DMS153 (cell line): ENCODE measurements around the gene FAM219B.

ENCODE experiments used
- DNase-seq: peaks from one replicate; lab custom pipeline; 2025; lab: John Stamatoyannopoulos, UW

Gene FAM219B

DNA sequence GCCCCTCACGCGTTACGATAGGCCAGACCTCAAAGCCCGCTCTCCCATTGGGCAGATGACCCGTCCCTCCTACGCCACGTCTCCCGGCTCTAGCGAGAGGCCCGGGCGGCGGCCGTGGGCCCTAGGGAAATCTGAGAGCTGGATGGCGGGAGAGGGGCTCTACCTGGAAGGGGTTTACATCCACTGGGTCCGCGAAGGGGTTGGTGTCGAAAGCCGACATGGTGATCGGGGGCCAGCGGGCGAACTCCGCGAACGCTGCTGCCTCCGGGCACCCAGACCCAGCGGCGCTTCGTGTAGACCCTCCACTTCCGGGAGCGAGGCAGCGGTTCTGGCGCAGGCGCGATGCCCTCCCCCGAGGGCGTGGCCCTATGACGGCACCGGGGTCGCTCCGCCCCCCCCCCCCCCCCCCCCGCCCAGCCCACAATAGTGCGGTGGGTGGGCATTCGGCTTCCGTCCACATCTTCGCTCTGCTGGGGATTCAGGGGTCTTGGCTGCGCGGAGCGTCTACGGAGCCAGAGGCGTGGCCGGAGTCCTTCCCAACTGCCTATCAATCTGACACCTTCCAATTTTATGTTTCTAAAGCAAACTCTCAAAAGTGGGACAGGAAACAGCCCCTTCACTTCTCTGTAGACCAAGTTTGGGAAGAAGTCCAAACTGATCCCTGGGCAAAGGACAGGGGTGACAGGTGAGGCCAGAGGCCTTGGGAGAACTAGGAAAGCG lies 33.5 kb downstream of the FAM219B start, which contains the start of gene SCAMP2:
TSS of gene SCAMP2 (minus strand) at position 330 of the 720 bp plus-strand sequence. CDS start at position 220, 110 bp downstream.
- DNase-seq: peak; percentile 42

GRCh38 chr15:74872702-74873035 lies 34.0 kb downstream of the FAM219B start:
- DNase-seq: no peak

DNA sequence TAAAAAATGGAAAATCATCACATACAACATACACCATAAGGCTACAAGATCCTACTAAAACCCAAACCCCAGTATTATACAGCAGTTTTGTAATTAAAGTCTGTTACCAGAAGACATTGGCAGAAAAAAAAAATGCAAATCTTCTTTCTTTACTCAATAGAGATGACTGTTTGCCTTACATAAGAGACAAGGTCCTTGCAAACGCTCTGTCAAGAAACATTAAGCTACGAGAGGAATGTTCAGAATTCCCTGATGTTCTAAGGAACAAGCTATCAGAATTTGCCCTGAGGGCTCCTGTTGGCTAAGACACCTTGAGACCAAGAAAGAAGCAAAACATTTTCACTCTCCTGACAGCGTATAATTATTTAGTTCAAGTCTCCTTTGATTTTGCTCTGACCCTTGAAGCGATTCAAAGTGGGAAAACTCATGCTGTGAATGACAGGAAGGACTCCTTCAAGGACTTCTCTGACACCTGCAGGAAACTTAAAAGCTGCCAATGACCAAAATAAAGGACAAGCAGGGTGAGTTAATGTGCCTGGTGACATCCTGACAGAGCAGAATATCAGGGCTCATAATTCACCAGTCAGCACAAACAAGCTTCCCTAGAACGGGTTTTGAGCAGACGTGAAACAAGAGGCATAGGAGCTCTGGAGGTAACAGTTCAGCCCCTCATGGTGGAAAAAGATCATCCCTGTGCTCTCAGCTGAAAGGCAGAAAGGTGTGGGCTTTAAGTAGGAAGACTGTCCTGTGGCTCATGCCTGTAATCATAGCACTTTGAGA lies 36.0 kb downstream of the FAM219B start:
- no peak for DNase-seq

DNA sequence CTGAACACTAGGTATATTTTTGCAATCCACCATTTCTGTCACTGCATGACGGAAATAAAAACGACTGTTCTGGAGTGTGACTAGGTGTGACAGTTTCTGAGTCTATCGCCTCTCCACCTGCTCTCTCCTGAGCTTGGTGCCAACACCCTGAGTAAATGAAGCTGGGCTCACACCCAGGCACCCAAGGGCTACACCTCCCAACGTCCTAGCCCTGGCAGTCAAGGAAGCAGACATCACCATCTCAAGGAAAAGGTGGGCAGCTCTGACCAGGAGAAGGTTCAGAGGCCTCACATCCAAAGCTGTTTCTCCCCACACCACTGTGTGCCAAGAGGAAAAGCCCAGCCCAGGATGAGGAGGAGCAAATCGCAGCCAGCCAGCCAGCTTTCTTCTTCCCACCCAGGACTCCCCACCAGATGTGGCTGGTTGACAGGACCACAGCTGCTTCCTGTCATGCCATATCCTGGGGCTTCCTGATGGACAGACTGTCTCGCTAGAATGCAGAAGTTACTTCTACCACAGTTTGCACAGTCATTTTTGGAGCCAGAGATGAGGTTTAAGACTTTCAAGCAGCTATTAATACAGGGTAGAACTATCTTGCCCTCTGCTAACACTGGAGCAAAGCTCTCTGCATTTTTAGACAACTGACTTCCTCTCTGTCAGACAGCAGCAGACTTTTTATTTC lies 36.8 kb downstream of the FAM219B start:
- no peak for DNase-seq

GRCh38 chr15:74869372-74869725 lies 37.3 kb downstream of the FAM219B start:
- no peak for DNase-seq

DNA sequence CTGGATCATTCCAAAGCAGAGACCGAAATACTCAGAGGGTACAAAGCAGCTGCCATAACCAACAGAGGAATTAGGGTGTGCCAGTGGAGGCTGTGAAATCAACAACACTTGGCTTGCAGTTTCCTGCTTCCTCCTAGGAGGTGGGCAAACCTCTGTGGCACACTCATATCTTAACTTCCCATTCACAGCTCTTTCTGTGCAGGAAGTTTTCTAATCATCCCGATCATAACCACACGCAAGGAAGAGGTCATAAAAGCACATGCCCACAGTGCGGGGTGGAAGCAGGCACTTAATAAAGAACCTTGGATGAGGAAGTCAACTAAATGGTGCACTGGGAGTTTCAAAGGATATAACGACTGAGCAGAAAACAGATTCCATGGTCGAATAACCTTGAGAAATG lies 38.6 kb downstream of the FAM219B start:
- DNase-seq: no peak

DNA sequence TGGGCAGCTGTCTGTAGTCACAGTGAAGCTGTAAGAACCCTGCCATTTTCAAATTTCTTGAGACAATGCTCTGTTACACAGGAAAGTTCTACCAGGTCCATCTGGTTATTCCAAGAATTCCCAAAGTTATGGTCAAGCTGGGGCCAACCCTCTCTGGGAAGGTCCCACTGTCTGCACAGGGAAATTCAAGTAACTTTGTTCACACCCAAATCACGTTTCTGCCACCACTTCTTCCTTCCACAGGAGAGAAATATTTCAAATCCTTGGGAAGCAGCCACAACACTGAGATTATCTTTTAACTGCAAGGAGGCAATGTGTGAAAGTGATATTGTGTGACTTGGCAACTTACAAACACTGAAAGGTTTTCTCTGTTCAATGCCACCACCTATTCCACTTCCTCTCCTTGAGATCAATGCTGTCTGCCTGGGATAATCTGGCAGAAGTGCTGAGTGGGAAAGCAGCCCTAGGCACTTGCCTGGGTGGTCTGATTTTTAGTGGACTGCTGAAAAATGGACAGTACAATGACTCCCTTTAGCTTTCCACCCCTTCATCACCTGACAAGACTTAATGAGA lies 39.1 kb downstream of the FAM219B start:
- DNase-seq: no peak

- no peak for DNase-seq
Observed at GRCh38 chr15:74866090-74866489, 40.6 kb downstream of the FAM219B start.

DNA sequence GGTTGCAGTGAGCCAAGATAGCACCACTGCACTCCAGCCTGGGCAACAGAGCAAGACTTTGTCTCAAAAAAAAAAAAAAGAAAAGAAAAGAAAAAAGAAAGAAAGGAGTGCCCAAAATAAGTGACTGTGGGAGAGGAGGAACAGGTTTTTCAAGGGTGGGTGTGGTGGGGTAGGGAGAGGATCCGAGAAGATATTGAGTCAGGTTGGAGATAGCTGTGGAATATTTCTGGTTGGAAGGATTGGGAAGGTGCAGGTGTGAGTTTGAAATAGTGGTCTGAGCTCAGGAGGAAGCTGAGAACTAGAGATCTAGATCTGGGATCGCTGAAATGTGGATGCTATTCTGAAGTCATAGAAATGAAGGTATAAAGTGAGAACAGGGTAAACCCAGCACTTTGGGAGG lies 41.3 kb downstream of the FAM219B start:
- no peak for DNase-seq

DNA sequence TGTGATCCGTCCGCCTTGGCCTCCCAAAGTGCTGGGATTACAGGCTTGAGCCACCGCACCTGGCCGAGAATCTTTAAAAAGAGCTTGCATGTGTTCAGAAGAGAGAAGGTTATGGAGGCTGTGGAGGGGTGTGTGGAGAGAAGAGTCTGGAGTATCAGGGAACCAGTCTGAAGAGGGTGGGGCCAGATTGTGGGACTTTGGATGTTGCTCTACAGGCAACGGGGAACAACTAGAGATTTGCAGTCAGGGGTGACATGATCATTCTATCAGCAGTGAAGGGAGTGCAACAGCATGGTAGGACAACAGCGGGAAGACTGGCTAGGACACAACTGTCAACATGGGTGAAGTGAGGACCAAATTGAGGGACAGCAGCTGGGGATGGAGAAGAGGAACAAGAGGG lies 42.4 kb downstream of the FAM219B start:
- DNase-seq: no peak

GRCh38 chr15:74863239-74864056 lies 43.2 kb downstream of the FAM219B start:
- DNase-seq: no peak

DNA sequence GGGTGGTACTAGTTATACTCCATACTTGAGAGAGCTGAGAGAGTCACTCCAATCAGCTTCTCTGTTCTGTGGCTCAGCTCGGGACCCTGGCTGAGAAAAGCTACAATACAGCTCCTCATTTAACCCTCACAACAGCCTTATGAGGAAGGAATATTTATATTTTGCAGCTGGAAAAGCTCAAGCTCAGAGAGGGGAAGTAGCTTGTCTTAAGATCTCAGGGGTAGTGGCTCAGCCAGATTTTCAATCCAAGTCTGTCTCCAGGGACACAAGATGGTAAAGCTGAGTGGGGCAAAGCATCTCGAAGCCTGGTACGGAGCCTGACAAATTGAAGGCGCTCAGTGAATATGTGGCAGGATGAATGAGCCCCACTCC lies 48.3 kb downstream of the FAM219B start:
- no peak for DNase-seq

- no peak for DNase-seq
Observed at GRCh38 chr15:74857671-74858368, 48.8 kb downstream of the FAM219B start.

DNA sequence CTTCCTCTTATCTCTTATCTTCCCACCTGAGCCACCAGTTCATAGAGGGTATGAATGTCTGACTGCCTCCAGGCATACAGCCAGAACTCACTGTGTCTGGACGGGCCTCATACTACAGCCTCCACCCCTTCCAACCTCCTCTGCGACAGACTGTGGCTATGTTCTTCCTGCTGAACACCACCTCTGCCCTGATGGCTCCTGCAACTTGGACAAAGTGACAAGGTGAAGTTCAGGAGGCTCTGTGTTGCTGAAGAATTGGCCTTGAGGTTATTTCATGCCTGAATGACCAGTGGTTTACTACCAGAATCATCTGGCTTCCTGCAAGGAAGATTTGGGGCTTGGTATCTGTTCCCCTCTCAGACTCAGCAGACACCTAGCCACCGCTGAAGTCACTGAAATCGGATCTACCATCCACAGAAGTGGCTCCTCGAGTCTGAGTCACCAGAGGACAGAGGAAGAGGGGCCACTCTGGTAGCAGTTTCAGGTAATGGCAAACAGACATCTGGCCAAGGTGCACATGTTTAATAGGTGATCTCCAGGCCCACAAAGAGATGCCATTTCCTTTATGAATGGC lies 49.5 kb downstream of the FAM219B start:
- peak; percentile 3 for DNase-seq

GRCh38 chr15:74856537-74856936 lies 50.1 kb downstream of the FAM219B start:
- no peak for DNase-seq

DNA sequence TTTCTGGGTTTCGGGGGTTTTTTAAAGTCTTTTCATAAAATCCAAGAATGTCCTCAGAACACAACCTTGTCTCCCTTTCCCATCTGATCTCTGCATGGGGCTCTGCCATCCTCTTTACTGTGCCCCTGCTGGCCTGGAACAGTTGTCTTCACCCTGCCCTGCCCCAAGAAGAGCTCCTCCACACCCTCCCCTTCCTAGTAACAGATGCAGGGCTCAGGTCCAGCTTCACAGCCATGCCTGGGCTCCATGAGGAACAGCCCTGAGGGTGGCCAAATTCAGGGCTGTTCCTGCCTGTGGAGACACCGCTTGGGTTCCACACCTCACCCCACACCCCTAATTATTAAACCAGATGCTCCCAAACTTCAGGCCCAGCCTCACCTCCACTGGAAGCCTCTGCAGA lies 50.8 kb downstream of the FAM219B start:
- no peak for DNase-seq

DNA sequence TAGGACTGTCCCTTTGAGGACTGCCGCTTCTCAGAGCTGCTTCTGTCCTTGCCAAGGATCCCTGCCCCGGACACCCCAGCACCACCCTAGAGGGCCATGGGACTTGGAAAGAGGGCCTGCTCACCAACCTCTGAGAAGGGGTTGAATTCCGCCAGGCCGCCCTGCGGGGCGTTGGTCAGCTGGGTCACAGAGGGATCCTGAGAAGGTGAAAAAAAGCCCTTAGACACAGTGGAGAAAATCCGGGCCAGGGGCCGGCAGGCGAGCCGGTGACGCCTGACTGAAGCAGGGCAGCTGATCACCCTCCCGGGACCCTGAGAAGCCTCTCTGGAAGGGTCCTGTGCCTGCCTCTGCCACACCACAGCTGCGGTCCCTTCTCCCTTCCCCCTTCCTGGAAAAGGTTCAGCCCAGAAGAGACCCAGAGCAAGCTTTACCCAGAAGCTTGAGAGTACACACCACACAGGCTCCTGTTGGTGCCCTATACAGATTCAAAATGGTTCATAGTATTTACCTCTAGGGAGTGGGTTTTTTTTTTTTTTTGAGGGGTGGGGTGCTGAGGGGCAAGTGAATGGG lies 52.1 kb downstream of the FAM219B start:
- DNase-seq: no peak

DNA sequence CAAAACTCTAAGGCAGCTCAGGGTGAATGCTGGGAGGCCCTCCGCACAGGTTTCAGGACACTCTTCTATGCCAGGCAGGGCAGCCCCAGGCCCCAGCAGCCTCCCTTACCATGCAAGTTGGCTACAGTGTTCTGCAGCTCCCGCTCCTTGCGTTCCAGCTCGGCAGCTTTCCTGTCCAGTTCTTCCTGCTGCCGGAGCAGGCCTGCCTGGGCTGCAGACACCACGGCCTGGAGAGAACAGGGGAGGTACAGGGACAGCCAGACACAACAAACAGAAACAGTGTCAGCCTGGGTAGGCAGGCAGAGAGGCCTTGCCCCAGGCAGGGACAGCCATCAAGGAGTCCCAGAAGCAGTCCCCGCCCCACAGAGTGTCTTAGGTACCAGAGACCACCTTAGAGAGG lies 54.7 kb downstream of the FAM219B start:
- DNase-seq: no peak

DNA sequence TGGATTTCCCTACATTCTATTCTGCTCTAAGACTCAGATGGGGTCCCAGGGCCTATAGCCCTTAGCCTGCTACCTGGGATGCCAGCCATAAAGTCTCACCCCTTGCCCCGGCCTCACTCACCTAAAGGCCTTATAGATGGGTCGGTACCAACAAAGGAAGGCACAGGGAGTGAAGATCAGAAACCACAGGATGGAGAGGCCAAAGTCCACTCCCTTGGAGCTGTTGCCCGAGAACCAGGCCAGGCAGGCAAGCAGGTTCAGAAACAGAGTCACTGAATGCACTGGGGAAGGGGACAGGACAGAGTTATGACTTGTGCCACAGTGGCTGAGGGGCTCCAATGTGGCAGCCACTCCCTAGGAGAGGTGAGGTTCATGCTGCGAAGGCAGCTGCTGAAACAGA lies 56.3 kb downstream of the FAM219B start:
- DNase-seq: no peak
